GM18526 (cell line): ENCODE measurements around the gene MGAT1.

Experiments
- POLR2A ChIP-seq: IDR thresholded peaks from 3 replicates; pipeline ENCODE4 v1.6.1; 2011; ENCODE audit not compliant: insufficient read length; ENCODE audit errors: extremely low read depth

The MGAT1 gene

DNA sequence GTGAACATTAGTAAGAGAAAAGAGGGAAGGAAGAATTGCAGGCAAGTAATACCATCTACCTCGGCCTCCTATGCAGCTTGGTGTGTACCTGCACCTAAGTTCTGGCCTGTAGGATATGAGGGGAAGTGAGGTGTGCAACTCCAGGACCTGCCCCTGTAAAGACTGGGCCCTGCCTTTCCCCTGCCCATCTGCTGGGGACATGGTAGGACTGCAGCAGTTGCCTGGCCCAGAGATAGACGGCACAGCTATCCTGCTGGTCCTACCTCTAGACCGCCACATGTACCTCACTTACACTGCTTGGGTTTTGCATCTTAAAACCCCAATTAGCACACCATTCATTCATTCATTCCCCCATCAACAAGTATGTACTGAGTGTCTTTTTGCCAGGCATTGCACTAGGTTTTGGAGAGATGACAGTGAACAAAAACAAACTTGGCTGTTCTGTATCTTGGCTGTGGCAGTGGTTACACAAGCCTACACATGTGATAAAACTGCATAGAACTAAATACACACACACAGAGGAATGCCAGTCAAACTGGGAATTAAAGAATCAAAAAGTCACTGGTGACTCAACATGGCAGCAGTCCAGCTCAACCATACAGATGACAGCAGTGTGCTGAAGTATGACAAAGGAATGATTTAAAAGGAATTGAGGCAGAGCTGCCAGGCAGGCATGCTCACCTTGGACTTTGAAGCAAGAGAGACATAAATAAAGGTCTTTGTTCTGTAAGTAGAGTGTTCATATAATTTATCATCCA is 23.3 kb upstream of the MGAT1 start:
- TF ChIP-seq POLR2A, result no peak

DNA sequence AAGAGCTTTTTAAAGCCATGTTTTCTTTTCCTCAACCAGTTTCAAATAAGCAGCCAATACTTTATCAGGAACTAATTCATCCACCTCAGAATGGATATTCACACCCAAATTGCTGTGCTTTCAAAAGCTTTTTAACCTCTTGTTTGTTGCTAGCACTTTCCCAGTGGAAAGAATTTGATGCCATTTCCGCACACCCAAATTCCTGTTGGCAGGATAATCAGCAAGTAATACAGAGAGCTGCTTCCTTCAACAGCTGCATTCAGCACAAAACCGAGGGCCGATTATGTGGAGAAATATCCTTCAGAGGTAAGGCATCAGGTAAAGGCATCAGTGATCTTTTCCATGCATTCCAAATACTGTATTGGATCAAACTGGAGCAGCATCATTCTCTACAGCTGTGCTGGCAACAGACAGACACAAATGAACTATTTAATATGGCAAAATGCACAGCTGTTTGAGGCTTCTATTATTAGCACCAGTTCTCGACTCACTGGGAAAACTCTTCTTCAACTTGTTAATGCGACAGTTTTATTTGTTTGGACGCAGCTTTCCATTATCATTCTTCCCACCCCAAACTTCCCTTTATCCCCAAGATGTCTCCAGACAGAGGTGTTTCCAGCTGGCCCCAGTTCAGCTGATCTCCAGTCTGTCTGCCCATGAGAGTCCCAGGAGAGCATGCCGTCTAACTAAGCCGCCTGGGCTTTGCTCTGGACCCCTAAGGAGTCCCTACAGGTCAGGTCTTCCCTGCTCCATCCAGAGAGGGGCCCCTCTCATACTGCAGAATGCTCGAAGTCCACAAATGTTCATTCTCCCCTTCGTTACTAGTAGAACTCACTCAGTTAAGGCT is 22.2 kb upstream of the MGAT1 start:
- TF ChIP-seq POLR2A, result no peak

DNA sequence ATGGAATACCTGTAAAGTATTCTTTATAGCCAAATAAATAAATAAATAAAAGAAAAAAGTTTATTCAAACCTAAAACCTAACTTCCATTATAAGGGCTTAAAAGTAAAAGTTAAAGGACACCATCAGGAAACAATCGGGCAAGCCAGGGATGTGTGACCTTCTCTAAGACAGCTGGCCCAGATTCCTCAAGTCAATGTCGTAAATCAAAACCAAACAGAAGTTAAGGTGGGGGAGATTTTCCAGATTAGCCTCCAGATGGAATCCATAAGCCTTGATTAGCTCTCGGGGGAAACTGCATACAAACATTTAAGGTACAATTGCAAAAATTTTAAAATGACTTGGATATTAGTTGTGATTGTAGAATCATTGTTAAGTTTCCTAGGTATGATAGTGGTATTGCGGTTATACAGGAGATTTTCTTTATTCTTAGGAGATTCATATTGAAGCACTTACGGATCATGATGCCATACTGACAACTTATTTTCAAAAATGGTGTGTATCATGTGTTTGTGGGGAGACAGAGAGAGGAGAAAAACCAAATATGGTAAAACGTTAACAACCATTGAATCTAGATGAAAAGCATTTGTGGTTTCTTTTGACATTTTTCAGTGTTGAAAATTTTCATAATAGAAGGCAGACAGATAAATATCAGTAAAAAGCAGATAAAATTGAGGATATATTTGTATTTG is 21.5 kb upstream of the MGAT1 start:
- no peak for TF ChIP-seq POLR2A

DNA sequence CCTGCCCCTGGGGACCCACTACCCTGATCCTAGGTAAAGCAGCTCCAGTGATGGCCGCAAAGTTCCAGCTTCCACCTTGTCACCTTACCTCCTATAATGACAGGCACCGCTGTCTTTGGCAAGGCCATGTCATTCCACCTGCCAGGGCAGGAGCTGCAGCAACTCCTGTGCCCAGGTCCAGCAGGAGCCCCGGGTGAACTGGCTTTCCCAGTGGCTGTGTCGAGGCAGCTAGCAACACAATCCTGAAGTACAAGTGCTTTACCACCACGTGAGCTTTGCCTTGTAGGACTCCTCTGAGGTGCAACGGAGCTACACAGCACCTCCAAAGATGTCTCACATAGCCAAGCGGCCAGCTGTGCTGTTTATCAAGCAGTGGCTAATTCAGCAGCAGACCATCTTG is 20.7 kb upstream of the MGAT1 start:
- no peak for TF ChIP-seq POLR2A

DNA sequence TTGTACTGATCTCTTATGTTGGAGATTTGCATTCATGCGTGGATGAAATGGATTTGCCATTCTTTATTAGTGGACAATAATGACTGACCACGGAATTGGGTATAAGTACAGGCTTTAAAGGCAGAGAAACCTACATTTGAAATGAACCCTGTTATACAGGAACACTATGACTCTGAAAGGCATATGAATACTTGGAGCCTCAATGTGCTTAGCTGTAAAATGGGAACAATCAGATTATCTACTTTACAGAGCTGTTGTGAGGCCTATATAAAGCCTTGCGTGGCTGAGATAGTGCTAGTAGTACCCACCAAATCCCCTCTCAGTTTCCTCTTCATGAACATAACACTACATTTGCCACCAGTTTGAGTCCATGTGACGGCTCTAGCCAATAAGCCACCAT is 18.9 kb upstream of the MGAT1 start:
- no peak for TF ChIP-seq POLR2A

DNA sequence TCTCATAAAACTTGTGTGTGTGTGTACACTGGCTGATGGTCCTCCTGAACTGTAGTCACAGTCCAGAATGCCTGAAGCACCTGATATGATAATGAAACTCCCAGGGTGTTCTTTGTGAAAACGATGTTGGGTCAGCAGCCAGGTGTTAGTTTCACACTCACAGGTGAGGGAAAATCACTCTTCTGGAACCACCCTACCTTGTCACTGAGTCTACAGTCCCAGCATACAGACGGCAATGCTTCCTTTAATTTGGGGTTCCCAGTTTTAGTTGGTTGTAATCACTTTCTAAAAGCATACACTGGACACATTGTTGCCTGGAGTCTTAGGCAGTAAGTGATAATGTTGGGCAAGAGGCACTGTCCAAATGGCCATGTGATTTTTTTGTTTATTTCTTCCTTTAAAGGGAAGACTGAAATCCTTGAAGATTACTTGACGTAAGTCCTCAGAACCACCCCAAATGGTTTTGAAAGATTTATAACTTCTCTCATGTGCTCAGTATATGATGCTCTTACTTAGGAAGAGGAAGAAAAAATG is 18.2 kb upstream of the MGAT1 start:
- TF ChIP-seq POLR2A, result no peak

DNA sequence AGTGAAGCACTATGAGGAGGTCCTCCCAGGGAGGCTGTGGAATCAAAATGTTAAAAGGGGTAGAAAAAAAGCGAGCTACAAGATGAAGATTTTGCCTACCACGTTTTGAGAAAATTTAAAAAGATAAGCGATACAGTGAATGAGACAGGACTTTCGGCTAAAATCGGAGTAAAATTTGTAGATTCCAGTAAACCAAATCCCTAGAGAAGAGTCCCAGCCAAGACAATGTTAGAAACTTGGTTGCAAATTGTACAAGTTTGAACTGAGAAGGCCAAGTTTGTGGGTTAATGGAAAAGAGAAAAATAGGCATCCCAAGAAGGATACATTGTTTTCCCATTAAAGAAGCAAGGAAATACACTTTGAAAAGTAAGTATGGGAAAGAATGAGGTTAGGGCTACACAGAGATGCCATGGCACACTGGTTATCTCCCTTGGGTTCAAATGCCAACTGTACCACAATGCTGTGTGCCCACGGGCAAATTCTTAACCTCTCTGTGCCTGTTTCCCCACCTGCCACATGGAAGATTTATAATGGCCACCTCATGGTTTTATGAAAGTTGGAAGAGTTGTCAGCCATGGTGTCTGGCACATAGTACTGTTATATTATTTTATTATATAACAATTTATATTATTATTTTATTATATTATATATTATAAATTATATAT is 16.2 kb upstream of the MGAT1 start:
- no peak for TF ChIP-seq POLR2A

DNA sequence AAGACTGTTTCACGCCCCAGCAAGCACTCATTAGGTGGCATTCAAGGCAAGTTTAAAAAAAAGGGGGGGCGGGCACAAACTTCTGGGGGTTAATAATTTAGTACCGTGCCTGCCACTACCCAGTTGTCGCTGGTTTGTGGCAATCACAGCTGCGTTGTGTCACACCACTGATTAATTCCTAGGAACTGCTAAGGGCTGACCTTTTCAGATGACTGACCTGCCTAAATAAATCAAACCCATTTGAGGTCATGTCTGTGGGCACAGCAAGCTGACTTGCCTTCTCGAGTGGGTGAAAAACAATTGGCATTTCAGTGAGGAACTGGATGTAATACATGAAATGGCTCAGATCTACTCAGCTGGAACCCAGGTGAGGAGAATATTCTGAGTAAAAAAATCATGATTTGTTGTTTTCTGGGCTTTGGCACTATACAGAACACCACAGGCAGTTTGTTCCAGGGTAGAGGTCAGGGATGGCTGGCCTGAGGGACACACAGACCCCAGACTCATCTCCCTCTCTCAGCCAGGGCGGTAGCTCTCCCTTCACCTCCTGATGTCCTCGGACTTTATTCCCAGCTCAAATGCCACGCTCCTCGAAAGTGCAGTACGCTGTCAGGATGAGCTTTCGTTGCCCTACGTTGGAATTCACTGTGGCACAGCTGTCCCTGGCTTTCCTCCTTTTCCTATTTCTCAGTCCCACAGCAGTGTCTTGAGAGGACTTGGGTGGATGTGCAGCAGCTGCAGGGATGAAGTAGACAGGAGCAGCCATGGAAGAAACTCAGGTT is 15.5 kb upstream of the MGAT1 start:
- no peak for TF ChIP-seq POLR2A

DNA sequence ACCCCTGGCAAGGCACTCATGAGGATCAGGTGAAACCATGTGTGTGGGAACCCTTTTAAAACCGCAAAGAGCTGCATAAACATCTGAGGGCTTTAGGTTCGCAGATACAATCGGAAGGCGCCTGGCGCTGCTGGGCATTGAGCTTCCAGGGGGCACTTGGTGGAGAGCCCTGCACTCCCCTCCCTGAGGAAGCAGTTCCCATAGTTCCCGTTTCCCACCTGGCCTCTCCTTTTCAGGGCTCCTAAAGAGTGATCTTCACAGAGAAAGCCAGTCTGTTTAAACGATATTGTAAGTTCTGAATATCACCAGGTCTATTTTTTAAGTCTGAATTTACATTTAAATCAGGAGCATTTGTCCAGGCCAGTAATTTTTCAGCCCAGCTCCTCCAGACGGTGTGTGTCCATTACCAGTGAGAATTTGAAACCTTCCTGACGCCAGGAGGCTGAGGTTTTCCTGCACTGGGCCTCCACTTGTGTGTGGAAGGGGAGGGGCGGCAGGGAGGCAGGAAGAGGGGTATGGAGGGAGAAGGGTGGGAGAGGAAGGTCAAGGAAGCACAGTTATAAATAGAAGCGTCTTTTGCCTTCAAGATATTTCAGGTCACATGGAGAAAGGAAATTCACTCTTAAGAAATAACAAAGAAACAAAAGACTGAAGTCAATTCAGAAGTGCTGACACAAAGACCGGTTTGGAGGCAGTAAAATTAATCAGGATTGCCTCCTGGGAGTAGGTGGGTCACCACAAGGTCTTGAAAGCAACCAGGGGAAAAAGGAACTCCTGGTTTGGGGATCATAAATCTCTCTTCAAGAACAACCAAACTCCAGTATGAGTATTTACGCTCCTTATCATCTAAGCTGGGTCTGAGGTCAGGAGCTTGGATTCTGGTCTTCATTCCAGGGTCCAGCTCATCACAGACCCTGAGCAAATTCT is 14.3 kb upstream of the MGAT1 start:
- peak; percentile 27 for TF ChIP-seq POLR2A

DNA sequence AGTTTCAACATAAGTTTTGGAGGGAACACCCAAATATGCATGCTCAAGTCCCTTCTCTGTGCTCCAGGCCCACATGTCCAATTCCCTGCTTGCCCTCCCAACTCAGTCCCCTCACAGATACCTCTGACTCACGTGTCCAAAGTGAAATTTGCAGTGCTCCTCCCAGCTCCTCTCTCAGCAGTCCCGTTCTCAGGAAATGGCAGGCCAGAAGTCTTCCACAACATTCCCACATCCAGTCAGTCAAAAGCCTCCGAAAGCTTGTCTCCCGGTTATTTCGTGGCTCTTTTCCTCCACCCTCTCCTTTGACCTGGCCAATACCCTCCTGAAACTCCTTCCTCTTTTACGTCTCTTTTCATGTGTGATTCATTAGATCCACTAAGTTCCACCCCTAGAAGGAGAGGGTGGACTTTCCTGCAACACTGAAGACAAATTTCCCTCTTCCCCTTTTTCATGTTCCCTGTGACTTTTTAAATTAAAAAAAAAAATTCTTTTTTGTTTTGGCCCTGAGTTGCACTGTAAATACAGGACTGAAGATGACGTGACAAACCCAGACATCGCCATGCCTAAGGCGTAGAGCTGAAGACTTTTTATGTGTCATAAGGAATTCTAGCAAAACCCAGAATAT is 12.8 kb upstream of the MGAT1 start:
- TF ChIP-seq POLR2A, result no peak

DNA sequence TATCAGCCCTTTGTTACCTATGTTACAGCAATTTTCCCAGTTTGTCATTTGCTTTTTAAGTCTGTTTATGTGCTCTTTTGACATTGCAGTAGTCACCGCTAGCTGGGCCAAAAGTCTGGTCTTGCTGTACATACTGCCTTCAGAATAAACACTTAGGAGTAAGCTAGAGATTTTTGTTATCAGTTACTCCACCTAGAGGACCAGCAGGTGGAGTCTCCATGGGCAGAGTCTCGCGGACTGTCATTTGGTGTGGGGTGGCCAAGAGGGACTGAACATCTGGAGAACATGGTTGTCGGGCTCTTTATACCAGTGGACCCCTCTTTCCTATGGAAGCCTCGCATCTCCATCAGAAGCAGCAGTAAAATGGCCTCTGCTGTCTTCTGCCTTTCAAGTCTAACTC is 10.8 kb upstream of the MGAT1 start:
- TF ChIP-seq POLR2A, result no peak

DNA sequence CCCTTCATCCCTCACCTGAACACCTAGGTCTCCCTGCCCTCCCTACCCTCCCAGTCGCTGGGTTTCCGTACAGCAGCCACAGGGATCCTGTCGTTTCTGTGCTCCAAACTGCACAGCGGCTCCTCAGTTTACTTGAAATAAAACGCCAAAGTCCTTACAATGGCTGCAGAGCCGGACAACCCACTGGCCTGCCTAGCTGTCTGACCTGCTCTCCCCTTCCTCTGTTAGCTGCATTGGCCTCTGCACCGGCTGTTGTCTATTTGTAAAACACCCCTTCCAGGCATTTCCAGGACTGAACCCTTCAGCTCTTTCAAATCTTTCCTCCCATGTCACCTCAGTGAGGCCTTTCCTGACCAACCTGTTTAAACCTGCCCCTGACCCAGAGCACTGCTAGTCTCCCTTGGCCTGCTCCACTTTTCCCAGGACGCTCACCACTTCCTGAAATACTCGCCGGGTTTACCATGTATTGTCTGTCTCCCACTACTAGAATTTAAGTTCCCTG is 9.1 kb upstream of the MGAT1 start:
- no peak for TF ChIP-seq POLR2A
